Peyer's patch (tissue), 4 donors: ENCODE measurements around the gene CNTNAP4.

Source experiments
- CTCF ChIP-seq, 6 experiments: fragments of 450-650 bp in 4 of 6; fragments of 200-600 bp in 2 of 6; sonication (generic) in 1 of 6; IDR thresholded peaks; one replicate each; pipeline ENCODE4 v1.5.1; 2017 to 2019; ENCODE audit warnings: antibody characterized with exemption in 6 of 6, mild to moderate bottlenecking in 3 of 6, moderate library complexity in 1 of 6
- POLR2A ChIP-seq, 2 donors: fragments of 450-650 bp; IDR thresholded peaks; one replicate each; pipeline ENCODE4 v1.5.1; 2017; ENCODE audit warnings: antibody characterized with exemption in 2 of 2, mild to moderate bottlenecking in 2 of 2, moderate library complexity in 2 of 2

GRCh38 chr16:76351441-76351840 lies 74.2 kb downstream of the CNTNAP4 start:
- no peak for TF ChIP-seq CTCF (IDR thresholded peaks at IDR 0.05)
- TF ChIP-seq POLR2A (IDR thresholded peaks at IDR 0.05), result no peak
